ENCODE data around the gene MAL.

The MAL gene

DNA sequence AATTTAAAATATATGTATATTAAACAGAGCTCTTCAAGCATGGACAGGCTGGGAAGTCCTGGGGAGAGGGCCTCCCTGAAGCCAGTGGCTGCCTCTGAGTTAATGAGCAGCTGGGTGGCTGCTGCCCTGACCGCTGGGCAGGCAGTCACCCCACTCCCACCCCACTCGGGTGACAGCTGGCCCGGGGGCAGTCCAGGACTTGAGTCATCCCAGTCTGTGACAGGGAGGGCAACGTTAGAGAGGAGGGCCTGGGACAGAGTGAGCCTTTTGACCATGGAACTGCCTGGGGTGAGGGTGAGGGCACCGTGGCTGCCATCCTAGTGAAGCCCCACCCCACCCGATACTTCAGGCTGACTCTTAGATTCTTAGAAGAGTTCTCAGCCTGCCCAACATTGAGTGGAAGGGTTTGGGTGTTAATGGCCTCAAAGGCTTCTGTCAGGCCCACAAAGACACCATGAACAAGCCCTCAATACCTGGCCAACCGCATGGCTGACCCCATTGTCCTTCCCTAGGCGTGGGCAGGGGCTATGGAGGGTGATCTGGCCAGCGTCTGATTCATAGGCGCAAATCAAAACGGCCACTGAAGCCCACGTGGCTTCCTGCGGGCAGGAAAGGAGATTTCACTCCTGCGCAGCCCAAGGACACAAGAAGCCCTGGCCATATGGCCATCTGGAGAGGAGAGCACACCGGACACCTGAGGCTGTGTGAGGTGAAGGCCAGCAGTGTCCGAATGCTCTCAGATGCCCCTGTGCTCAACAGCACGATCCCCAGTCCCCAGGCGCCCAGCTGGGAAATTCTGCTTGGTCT is 48.6 kb downstream of the MAL start:
- H3K27ac ChIP-seq: no peak overlapping the region
- H3K9me3 ChIP-seq (ENCODE audit: low read depth, low read length): no peaks in the 10 kb centered on the region
- DNase-seq (ENCODE audit: low read depth, low spot score): no peak
- no peak for TF ChIP-seq EZH2 (IDR thresholded peaks at IDR 0.05)
- TF ChIP-seq POLR2AphosphoS5 (IDR thresholded peaks at IDR 0.05; ENCODE audit: borderline replicate concordance, low read depth, low read length): no peak
- no peak for TF ChIP-seq FOXP2 (optimal IDR thresholded peaks at IDR 0.05; ENCODE audit: control extremely low read depth, extremely low read length, insufficient read depth)
- H3K9ac ChIP-seq (ENCODE audit: insufficient read length): no peak overlapping the region
- no peaks in the 10 kb centered on the region for H3K36me3 ChIP-seq (ENCODE audit: insufficient read depth, low read length)
- no peak overlapping the region for H3K4me3 ChIP-seq

DNA sequence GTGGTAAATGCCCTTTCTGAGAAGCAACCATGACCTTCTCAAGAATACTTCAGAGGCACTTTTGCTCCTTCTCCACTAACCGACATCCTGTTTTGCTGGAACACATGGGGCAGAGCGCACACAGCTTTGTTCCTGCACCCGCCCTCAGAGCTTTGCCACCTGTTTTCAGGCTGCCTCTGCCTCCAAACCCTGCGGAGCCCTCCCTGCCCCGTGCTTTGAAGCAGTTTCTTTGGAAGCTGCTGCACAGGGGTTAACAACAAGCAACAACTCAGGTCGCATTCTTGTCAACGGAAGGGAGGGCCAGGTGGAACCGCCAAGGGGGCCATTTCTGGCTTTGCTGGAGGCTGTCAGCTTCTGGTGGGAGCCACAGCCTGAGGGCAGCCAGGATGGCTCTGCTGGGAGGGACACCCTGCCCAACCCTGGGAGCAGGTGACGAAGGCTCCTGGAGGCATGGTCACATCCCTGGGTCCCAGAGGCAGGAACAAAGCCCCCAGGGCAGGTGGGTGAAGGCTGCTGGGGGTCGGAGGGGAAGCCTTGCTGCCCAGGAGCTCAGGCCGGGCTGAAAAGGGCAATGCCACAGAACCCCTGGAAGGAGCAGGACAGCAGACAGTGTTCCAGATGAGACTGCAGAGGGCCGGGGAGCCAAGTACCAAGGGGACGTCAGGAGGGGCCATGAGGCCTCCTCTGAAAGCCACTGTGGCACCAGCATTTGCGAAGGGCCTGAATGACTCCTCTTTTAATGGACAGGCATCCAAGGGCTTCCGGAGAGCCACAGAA is 49.3 kb downstream of the MAL start:
- Histone ChIP-seq H3K36me3 (ENCODE audit: insufficient read depth, low read length) (no peaks in the 10 kb centered on the region), H3K9me3 (ENCODE audit: low read depth, low read length) (no peaks in the 10 kb centered on the region), H3K27ac (no peak overlapping the region), H3K4me3 (no peak overlapping the region), H3K9ac (ENCODE audit: insufficient read length) (no peak overlapping the region)
- no peak for TF ChIP-seq POLR2AphosphoS5 (IDR thresholded peaks at IDR 0.05; ENCODE audit: borderline replicate concordance, low read depth, low read length)
- TF ChIP-seq FOXP2 (optimal IDR thresholded peaks at IDR 0.05; ENCODE audit: control extremely low read depth, extremely low read length, insufficient read depth): no peak
- TF ChIP-seq EZH2 (IDR thresholded peaks at IDR 0.05): no peak
- DNase-seq (ENCODE audit: low read depth, low spot score): no peak

DNA sequence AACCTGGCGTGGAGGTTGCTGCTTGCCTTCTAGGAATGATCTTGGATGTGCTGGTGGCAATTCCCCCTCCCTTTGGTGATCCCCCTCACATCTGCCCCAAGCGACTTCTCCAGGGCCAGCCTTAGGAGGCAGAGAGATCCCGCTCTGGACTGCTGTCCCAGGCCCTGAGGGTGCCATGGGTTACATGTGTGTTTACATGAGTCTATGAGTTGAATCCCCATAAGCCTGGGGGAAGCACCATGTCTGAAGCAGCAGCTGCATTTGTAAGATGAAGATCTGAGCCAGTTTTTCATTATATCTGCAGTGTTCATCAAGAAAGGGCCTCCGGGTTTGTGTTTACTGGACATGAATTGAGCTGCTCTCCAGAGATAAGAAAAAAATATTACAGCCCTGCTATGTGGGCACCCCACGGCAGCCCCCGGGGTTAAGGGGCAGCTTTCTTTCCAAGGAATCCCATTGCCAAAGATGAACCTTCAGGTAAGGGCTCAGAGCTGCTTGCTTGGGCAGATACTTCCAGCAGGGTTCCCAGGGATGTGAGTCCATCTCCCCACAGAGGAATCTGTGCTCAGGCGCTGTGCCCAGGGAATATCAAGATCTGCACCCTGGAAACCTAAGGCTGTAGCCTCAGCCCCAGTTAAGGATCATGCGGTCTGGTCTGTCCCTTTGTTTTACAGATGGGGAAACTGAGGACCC is 50.1 kb downstream of the MAL start:
- H3K36me3 ChIP-seq (ENCODE audit: insufficient read depth, low read length): no peaks in the 10 kb centered on the region
- no peak overlapping the region for H3K9ac ChIP-seq (ENCODE audit: insufficient read length)
- H3K4me3 ChIP-seq: no peak overlapping the region
- H3K9me3 ChIP-seq (ENCODE audit: low read depth, low read length): no peaks in the 10 kb centered on the region
- DNase-seq (ENCODE audit: low read depth, low spot score): no peak
- H3K27ac ChIP-seq: no peak overlapping the region
- TF ChIP-seq POLR2AphosphoS5 (IDR thresholded peaks at IDR 0.05; ENCODE audit: borderline replicate concordance, low read depth, low read length): no peak
- no peak for TF ChIP-seq EZH2 (IDR thresholded peaks at IDR 0.05)
- no peak for TF ChIP-seq FOXP2 (optimal IDR thresholded peaks at IDR 0.05; ENCODE audit: control extremely low read depth, extremely low read length, insufficient read depth)

DNA sequence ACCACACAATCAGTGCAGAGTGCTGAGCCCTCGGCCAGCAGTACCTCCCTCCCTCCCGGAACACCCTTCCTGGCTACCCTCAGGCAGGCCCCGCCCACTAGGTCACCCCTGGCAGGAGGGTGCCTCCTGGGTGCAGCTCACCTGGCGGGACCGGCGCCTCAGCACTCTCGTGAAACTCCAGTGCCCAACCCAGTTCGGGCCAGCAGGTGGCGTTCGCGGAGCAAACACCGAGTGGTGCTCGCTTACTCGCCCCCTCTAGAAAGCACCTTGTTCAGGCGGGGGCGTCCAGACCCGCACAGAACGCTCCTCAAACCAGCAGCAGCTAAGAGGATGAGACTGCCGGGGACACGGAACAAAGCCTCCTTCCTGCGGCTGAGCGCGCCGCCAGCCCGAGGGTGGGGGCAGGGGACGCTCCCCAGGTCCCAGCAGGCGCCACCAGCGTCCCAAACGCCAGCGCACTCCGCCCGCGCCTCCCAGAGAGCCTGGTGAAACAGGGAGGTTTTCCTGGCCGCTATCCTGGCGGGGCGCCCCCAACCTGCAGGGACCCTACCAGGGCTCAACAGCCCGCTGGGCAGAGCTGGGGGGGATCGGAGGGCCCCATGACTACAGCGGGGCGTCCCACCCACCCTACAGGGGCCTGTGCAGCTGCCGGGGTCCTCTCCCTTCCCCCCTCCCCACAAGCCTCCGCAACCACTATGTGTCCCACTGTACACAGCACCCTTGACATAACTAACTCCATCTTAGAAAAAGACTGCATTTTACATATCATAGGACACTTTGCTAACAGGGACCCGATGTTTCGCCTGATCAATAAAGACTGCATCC is 51.4 kb downstream of the MAL start:
- H3K9me3 ChIP-seq (ENCODE audit: low read depth, low read length): no peaks in the 10 kb centered on the region
- H3K36me3 ChIP-seq (ENCODE audit: insufficient read depth, low read length): no peaks in the 10 kb centered on the region
- H3K9ac ChIP-seq (ENCODE audit: insufficient read length): no peak overlapping the region
- H3K27ac ChIP-seq: no peak overlapping the region
- DNase-seq (ENCODE audit: low read depth, low spot score): no peak
- TF ChIP-seq EZH2 (IDR thresholded peaks at IDR 0.05): no peak
- no peak for TF ChIP-seq FOXP2 (optimal IDR thresholded peaks at IDR 0.05; ENCODE audit: control extremely low read depth, extremely low read length, insufficient read depth)
- TF ChIP-seq POLR2AphosphoS5 (IDR thresholded peaks at IDR 0.05; ENCODE audit: borderline replicate concordance, low read depth, low read length): no peak
- H3K4me3 ChIP-seq: peak overlapping the region; percentile 84

DNA sequence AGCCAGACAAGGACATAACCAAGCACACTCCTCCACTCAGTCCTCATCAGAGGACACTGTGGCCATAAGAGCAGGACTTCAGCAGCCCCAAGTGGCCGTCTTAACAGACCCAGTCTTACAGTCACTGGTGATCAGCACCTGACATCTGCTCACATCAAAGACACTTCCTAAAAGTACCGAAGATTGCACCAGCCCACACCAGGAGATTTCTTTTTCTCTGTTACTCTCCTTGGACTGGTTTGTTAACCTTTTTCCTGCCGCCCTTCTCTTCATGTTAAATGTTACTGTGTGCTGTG is 52.0 kb downstream of the MAL start:
- Histone ChIP-seq H3K27ac (no peak overlapping the region), H3K4me3 (peak overlapping the region; percentile 84), H3K36me3 (ENCODE audit: insufficient read depth, low read length) (no peaks in the 10 kb centered on the region), H3K9me3 (ENCODE audit: low read depth, low read length) (no peaks in the 10 kb centered on the region), H3K9ac (ENCODE audit: insufficient read length) (no peak overlapping the region)
- no peak for DNase-seq (ENCODE audit: low read depth, low spot score)
- no peak for TF ChIP-seq FOXP2 (optimal IDR thresholded peaks at IDR 0.05; ENCODE audit: control extremely low read depth, extremely low read length, insufficient read depth)
- no peak for TF ChIP-seq EZH2 (IDR thresholded peaks at IDR 0.05)
- TF ChIP-seq POLR2AphosphoS5 (IDR thresholded peaks at IDR 0.05; ENCODE audit: borderline replicate concordance, low read depth, low read length): no peak

DNA sequence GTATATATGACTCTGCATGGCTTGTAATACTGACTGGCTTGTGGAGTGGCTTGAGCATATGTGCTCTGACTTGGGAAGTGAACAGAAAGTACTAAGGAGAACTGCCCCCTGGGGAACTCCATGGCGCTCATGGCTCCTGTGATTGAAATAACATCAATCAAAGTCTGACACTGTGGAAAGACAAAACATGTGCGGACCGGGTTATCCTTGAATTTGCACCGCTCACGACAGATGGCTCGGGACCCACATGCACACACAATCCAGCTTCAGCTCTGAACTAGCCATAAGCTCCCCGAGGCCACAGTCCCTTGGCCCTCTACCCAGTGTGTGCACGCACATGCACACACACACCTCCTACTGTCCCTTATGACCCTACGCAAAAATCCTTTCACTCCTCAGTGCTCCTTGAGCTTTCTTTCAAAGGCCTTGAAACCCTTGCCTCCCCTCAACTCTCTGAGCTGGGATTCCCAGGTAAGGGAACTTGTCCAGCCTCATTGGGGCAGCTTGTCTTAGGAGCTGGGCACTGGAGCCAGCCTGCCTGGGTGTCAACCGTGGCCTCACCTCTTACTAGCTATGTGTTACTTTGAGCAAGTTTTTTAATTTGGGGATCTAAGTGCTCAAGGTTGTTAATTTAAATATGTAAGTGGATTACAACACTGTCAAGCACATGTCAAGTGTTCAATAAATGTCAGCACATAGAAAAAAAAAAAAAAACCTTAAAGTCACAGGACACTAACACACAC is 52.5 kb downstream of the MAL start:
- no peak for DNase-seq (ENCODE audit: low read depth, low spot score)
- TF ChIP-seq FOXP2 (optimal IDR thresholded peaks at IDR 0.05; ENCODE audit: control extremely low read depth, extremely low read length, insufficient read depth) (no peak), EZH2 (IDR thresholded peaks at IDR 0.05) (no peak), POLR2AphosphoS5 (IDR thresholded peaks at IDR 0.05; ENCODE audit: borderline replicate concordance, low read depth, low read length) (no peak)
- no peaks in the 10 kb centered on the region for H3K36me3 ChIP-seq (ENCODE audit: insufficient read depth, low read length)
- H3K4me3 ChIP-seq: no peak overlapping the region
- no peak overlapping the region for H3K9ac ChIP-seq (ENCODE audit: insufficient read length)
- no peak overlapping the region for H3K27ac ChIP-seq
- no peaks in the 10 kb centered on the region for H3K9me3 ChIP-seq (ENCODE audit: low read depth, low read length)

DNA sequence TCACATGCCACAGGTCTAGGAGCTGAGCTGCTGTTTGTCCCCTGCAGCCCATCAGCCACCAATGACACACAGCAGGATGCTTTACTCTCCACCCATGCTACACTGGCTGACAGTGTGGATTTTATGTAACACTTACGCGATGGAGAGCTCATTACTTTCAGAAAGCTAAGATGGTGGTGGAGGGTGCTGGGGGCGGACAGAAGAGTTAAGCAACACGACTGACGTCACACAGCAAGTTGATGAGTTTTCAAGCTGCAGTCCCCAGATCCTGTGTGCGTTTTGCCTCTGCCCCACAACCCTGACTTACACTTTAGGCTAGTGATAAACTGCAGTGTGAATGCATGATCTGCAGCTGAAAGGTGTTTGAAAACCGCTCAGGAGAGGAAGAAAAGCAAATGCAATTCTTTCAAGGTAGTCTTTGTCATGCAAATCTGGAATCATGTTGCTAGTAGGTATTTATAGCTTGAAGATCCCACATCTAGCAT is 53.7 kb downstream of the MAL start:
- Histone ChIP-seq H3K36me3 (ENCODE audit: insufficient read depth, low read length) (no peaks in the 10 kb centered on the region), H3K27ac (no peak overlapping the region), H3K9ac (ENCODE audit: insufficient read length) (no peak overlapping the region), H3K9me3 (ENCODE audit: low read depth, low read length) (no peaks in the 10 kb centered on the region), H3K4me3 (no peak overlapping the region)
- no peak for DNase-seq (ENCODE audit: low read depth, low spot score)
- TF ChIP-seq FOXP2 (optimal IDR thresholded peaks at IDR 0.05; ENCODE audit: control extremely low read depth, extremely low read length, insufficient read depth): no peak
